Stimulated activated CD4-positive, alpha-beta T cell treated with anti-CD3 and anti-CD28 coated beads, Interleukin-12 subunit alpha, Interleukin-12 subunit beta, amount 100 ng/mL, for 48 hours (primary cell): ENCODE measurements around the gene PTPRN.
A peak's percentile ranks its signal among the peaks of the same experiment; 100 is the strongest.
"Not testable (repeated sequence)": the region's sequence is repeated elsewhere in the genome, so short reads cannot be mapped to it uniquely, and the experiment has no call there.

ENCODE experiments used
- DNase-seq, 3 donors: peaks; one replicate each; pipeline ENCODE4 v3.0.0-alpha.2; 2020; ENCODE audit warnings: low read depth in 2 of 3, low spot score in 1 of 3

The PTPRN gene

DNA sequence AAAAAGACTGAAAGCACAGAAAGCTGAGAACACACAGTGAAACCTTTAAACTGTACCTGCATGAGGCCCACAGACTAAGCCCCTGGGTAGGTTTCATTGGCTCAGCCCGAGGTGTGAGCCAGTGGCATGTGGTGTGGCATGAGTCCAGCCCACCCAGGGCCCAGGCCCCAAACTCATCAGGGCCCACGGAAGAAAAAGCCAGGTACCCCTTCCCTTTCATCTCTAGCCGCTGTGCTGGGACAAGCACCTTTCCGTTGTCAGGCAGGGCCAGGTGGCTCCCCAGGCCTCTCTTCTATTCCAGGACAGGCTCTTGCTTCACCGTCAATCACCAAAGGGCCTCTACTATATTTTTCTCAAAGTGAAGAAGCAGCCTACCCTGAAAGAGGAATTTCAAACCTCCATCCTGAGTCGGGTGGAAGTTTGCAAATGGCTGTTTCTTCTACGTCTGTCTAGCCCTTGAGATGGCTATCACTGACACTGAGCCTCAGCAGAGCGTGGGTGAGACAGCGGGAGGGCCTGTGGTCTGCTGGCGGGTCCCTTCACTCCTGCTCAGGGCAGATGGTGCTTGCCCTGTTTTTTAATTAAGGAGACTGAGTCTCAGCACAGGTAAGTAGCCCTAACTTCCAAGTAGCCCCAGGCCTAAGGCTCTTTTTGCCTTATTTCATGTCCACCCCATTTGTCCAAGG, 21.5 kb downstream of the PTPRN start:
- no peak for DNase-seq

DNA sequence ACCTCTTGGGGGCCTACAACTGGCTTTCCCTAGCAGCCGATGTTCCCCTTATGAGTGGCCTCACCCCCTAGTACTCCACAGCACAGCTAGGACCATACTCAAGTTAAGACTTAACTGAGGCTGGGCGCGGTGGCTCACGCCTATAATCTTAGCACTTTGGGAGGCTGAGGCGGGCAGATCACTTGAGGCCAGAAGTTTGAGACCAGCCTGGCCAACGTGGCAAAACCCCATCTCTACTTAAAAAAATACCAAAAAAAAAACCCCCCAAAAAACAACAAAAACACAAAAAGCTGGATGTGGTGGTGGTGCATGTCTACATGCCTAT, 22.1 kb downstream of the PTPRN start:
- not testable (repeated sequence) for DNase-seq

DNA sequence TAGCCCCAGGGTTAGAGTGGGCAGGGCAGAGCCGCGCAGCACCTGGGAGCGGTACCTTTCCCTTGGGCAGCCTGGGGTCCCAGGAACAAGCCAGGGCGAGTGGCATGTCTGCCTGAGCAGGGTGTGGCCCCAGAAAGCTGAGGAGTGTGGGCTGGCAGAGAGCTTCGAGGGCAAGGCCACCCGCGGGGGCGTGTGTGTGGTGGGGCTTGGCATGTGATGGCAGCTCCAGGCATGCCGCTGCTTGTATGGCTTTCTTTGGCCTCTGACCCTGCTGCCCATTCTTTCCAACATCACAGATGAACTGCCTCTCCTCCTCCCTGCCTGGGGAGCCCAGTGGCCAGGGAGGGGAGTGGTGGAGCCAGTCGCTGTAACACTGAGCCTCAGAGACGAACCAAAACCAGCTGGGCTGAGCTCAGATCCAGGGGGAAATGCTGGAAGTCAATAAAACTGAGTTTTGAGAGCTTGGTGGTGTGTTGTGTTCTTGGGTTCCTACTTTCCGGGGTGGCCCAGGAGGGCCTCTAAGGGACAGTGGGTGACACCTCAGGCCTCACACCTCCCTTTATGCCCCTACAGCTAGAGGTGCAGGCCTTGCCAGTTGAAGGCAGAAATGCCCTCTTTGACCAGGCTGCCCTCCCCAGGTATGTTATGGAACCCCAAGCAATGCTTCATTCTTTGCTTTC, 22.6 kb downstream of the PTPRN start:
- no peak for DNase-seq

DNA sequence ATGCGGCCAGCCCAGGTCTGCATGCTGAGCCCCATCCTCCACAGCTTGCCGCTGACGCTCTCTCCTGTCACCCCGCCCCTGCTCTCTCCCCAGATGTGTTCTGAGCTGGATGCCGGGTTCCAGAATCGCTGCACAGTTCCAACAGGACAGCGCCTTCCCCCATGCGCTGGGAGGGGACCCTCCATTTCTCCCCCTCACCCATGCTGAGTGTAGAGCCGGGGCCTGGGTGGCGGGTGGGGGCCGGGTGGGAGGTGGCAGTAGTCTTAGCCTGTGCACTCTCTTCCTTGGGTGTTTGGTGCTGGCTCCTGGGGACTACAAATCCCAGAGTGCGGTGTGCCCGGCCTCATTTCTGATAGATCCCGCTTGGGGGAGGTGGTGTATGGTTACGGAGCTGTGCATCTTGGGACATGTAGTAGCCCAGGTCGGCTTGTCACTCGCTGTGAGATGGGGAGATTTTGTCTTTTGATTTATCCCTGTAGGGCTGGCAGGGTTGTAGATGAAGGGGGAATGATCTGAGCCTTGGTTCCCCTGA, 23.2 kb downstream of the PTPRN start:
- no peak for DNase-seq

DNA sequence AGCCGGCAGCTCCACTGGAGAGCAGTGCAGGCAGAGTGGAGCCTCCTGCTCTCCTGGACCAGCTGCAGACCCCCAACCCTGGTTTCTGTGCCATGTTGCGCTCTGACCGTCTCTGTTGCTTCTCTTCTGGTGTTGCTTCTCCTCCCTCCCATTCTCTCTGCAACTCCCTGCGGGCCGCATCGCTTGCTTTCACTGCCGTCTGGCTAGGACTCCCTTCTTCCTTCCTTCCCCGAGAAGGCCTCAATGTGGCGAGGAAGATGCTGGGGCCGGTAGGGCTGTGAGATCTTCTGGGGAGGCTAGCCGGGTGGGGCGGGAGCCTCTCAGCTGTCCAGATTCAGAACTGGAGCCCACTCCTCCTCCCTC, 23.8 kb downstream of the PTPRN start:
- DNase-seq: no peak

DNA sequence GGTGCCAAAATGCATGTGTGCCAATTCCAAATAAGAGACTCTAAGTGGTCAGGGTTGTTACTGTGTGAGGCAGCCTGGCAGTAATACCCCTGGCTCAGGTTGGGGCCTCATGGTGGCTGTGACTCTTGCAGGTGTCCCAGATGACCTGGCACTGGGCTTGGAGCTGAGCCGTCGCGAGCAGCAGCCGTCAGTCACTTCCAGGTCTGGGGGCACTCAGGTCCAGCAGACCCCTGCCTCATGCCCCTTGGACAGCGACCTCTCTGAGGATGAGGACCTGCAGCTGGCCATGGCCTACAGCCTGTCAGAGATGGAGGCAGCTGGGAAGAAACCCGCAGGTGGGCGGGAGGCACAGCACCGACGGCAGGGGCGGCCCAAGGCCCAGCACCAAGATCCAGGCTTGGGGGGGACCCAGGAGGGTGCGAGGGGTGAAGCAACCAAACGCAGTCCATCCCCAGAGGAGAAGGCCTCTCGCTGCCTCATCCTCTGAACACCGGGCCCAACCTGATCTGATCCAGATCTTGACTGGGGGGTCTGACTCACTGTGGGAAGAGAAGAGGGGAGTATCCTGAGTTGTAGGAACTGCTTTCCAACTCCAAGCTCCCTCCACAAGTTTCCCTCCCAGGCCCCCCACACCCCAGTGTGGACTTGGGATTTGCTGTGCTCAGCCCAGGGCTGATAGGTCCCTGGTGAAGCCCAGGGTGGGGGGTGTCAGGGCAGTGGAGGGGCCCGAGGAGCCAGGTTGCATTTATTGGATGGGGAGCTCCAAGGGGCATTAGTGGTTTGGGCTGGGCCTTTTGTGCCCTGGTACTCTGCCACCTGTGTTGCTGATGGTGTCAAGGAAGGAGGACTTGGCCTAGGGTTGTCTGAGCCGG, 24.5 kb downstream of the PTPRN start:
- no peak for DNase-seq

DNA sequence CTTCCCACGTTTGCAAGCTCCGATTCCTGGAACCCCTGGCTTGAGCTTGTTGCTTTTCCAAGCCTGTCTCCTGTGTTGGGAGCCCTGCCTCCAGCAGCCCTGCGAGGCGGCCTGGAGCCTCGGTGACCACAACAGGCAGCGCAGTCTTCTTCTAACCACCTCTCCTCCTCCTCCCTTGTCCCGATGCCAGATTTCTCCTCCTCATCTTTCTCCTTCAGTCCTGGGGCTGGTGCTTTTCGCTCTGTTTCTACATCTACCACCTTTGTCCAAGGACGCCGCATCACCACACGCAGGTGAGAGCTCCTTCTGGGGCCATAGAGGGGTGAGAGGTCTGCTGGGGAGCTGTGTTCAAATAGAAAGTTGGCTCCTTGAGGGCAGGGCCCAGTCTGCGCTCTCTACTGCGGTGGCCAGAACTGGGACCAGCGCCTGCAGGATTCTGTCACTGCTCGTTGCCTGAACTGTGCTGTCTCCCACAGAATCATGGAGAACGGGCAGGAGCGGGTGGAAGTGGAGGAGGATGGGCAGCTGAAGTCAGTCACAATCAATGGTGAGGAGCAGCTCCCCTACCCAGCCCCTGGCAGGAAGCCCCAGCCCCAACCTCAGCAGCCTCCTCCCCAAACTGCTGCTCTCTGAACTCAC, 26.1 kb downstream of the PTPRN start:
- no peak for DNase-seq

DNA sequence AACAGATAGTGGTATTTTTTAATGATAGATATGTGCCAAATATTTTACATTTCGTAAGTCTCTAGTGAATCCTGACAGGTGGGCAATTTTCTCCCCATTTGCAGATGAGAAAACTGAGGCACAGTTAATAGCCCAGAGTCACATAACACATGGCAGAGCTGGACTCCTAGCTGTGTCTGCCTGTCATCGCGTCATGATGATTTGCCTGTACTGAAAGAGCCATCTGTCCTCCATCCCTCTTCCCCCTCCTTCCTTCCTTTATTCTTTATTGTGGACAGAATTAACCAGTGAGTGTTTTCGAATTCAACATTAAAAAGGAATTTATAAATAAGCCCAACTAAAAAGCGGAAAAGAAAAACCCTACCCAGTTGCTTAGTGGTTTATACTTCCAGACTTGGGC, 26.8 kb downstream of the PTPRN start:
- DNase-seq: no peak

DNA sequence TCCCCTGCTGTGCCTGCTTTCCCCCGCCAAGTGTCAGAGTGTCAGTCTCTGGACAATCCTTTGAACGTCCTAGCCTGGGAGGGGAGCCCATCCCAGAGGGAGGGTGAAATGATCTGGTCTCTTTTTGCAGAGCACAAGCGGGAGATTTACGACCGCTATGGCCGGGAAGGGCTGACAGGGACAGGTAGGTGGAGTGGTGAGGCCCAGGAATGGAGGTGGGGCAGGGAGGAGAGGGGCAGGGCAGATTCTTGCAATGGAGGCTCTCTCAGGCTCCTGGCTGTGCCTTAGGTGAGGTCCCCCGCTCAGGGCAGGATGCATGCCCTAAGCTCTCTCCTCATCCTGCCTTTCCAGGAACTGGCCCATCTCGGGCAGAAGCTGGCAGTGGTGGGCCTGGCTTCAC, 27.6 kb downstream of the PTPRN start:
- DNase-seq: no peak

DNA sequence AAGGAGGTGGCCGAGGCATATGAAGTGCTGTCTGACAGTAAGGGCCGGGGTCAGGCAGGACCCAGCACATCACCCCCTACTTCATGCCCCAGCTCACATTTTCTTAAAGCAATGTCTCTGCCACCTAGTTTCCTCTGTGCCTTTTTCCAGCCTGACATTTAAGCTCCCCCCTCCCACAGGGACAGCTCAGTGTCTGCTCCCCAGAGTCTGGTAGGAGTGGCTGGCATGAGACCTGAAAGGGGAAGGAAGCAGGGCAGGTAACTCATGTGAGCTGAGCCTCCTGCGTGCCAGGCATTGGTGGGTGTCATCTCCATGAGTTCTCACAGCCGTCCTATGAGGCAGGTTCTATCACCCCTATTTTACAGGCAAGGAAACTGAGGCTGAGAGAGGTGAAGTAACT, 28.6 kb downstream of the PTPRN start:
- DNase-seq: no peak

DNA sequence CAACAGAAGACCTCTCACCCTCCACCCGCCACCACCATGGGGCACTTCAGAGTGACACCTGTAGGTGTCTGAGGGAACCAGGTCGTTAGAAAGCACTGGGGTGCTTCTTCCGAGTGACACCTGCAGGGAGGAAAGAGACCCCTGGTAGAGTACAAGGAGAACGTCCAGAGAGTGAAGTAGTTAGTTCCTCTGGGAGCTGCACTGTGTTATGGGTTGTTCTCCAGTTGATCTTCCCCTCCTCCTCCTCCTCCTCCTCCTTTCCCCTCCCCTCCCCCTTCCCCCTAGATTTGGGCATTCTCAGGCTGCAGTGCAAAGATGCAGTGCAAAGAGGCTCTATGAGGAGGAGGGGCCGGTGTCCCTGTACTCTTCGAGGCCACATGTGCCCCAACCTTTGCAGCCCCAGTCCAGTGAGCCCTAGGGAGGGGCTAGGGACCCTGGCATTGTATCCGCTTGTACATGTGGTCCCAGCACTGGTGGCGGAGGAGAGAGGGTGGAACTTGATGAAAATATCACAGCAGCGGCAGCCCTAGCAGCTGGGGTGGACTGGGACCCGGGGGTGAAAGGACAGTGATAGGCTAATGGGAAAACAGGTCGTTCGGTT, 29.2 kb downstream of the PTPRN start:
- DNase-seq: no peak

DNA sequence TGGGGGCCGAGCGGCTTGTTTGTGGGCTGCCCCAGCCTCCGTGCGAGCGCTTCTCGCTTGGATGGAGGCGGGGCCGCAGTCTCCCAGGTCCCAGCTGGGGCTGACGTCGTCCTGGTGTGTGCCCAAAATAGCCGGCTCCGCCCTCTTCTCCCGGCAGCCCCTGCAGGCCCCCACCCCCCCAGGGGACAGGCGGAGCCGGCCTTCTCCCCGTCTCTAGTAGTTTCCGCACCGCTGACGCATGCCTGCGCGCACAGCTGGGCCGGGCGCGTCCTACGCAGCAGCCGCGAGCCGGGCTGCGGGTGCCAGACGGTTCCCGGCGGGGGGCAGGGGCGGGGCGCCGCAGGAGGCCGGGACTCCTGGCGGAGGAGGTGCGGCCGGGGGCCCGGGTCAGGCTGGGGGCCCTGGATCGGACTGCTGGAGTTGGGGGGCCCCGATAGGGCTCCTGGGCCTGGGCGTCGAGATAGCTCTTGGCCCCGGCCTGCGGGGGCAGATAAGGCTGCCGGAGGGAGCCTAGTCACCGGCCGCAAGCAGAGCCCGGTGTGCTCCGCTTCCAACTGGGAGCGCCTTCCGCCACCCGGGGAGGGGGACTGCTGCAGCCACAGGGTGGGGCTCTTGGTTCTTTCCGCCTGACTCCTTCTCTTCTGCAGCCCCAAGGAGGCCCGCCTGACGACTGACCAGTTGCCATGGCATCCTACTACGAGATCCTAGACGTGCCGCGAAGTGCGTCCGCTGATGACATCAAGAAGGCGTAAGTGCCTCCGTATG, 29.9 kb downstream of the PTPRN start, which contains the start of gene DNAJB2:
Gene DNAJB2, plus strand, starts transcription at position 216 of the 765 bp plus-strand sequence. Its CDS starts 468 bp downstream, at position 684.
- DNase-seq: peak; percentile 97 to 99 (median 99)

DNA sequence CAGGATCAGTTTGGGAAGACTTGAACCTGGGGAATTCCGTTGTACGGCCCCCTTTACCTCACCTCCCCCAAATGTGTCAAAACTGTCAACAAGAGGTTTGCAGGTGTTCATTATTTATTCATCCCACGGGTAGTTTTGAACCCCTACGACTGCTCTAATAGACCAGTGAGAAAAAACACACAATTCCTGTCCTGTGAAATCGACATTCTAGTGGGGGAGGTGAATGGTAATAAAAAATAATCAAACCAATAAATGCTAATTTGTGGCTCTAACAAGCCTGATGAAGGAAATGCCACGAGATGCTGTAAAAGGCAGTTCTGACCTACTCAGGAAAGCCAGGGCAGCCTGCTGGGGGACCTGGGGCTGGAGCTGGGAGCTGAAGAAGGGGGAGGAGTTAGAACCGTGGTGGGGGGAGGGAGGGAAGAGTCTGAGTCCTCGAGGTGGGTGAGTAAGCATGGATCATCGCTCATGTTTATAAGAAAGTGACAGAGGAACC, 30.5 kb downstream of the PTPRN start:
- DNase-seq: no peak

DNA sequence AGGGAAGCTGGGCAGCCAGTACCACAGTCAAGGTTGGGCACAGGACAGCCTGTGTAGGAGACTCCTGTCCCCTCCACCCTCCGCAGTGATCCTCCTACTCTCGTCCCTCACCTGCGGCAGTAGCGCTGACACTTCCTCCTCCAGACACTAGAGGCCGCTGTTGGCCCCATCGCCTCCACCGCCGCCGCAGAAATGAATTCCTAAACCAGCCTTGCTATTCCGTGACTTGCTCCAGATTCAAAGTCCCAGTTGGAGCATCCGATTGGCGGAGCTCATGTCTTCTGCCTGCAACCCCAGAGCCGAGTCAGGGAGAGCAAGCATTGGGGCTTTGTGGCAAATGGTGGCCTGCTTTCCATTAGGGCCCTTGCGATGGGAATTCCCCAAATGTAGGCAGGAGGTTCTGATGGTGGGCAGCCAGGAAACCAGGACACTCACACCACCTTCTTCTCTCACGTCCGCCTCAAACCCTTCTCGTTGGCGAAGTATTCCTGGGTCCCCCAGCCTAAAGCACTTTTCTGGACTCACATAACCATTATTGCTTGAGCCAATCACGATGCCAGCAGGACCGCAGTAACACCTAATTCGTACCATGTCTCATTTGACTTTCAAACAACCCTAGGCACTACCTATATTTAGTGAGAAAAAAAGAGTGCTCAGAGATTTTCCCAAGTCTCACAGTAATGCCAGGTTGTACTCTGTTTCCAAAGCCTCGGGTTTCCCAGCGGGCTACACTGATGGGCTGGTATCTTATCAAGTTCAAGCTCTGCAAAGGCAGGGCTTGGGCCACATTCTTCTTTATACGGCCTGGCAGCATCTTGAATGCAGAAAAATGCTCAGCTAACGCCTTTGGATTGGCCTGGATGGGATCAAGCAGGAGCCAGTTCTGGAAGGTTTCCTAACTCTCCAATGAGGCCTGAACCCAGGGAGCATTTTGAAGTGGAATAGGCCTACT, 31.2 kb downstream of the PTPRN start:
- DNase-seq: peak; percentile 60 to 79 (median 61)

DNA sequence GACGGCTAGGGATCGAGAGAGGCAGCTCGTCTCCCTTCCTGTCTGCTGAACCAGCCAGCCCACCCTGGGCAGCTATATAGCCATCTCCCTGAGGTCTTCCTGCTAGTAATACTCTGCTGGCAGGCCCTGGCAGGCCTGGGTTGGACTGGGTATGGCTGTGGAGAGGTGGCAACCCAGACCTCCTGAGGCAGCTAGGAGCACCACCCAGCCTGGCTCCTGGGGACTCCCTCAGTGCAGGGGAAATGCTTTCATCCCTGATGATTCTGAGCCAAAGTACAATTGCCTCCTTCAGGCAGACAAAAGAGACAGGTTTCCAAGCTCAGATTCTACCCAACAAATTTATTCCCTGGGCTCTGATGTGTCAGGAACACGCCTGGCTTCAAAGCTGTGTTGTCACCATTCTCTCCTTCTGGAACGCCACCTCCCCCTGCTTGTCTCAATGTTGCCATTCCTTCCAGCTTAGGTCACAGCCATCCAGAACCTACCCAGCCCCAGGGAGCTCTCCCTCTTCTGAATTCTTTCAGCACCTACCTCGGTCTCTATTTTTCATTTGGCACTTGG, 34.8 kb downstream of the PTPRN start:
- no peak for DNase-seq

DNA sequence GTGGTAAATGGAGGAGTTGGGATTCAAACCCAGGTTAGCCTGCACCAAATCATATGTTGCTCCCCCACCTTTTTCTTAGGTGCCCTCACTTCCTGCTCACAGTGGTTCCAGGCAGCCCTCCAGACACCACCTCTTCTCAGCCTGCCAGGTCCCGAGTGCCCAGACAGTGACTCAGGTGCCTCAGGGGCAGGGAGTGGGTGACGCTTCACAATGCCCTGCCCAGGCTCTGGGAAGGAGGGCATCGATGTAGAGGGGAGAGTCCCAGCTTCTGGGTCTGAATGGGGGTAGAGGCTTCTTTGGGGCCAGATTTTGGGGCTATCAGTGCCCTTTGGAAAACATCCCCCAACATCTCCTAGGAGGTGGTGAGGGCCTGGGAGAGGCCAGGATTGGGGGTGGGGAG, 35.3 kb downstream of the PTPRN start:
- DNase-seq: no peak

DNA sequence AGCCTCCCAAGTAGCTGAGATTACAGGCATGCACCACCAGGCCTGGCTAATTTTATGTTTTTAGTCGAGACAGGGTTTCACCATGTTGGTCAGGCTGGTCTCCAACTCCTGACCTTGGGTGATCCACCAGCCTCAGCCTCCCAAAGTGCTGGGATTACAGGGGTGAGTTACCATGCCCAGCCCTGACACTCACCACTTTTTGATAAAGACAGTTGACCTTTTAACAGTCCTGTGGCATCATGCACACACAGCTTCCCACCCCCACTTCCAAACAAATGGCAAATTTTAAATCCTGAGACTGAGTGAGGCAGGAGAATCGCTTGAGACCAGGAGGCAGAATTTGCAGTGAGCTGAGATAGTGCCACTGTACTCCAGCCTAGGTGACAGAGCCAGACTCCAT, 36.2 kb downstream of the PTPRN start:
- no peak for DNase-seq

DNA sequence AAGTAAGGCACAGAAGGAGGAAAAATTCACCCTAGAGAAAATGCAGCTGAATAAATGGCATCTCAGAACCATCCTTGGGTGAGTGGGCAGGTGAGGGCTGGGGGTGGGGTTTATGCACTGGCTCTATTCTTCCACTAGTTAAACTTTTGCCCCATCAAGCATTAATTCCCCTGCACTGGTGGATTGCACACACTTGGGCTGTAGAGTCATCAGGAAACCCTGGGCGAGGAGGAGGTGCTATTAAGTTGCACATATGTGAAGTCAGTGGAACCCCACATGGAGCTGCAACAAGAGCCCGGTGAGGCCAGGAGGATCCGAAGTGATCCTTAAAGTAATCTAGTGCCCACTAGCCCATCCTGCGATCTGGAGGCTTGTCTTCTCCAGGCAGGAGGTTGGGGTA, 36.8 kb downstream of the PTPRN start:
- no peak for DNase-seq

DNA sequence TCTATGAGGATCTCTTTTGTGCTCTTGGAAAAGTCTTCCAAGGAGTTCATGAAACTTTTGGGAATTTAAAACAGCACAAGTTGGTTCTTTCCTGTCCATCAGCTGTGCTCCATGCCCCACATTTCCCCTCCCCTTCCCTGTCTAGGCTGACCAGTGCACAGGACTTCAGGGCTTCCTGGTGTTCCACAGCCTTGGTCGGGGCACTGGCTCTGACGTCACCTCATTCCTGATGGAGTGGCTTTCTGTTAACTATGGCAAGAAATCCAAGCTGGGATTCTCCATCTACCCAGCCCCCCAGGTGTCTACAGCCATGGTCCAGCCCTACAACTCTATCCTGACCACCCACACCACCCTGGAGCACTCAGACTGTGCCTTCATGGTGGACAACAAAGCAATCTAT, 38.2 kb downstream of the PTPRN start:
- DNase-seq: no peak
